ENCODE results near the gene DIAPH2.

DIAPH2 gene

DNA sequence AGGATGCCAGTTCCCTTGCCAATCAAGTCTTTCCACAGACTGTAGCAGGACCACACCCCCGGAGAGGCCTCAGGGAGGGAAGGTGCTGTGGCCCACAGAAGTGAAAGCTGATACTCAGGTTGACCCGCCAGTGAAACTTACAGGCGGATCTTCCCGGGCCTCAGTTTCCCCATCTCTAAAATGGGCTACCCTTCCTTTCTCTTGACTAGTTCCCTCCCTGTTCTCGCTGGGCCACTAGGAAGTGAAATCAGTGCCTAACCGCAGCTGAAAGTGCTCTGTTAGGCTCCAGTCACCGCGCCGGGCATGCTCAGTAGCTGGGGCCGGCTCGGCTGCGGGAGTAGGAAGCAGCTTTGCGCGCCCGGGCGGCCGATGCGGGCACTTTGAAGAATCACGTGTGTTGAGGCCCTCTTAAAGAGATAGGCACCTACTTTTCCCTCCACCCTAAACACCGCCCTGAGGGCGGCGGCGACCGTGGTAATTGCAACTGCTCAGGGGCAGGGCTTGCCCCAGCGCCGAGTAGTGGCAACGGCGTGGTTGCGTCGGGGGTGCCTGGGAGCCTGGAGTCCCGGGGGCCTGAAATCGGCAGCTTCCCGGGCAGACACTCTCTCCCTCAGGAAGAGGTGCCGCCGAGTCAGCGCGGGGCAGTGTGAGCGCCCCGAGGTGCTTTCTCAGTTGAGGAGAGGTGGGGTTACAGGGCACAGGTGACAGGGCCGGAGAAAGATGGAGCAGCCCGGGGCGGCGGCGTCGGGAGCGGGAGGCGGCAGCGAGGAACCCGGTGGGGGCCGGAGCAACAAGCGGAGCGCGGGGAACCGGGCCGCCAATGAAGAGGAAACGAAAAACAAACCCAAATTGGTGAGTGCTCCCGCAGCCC, at the start of gene DIAPH2:
Gene DIAPH2, plus strand, starts transcription at position 504 of the 871 bp plus-strand sequence.
- DNase-seq: peak; percentile 1

DNA sequence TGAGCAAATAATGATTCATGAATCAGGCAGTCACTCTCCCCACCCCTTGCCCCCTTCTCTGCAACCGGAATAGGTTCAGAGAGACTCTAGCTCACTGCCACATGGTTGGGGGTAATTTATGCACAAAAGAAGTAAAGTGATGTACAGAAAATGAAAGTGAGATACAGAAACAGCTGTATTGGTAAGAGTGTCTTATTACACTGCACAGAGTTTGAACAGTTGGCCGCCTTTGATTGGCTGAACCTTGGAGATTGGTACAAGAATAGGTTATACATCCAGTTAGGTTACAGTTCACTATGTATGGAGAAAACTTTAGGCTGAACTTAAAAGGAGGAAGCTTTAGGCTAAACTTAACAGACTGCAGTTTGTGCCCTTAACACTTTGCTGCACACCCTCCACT, 34.6 kb upstream of the DIAPH2 start:
- no peak for DNase-seq

- DNase-seq: no peak
These were observed 28.6 kb upstream of the DIAPH2 start for GRCh38 chrX:96655947-96656623.

GRCh38 chrX:96682516-96682915, 2.1 kb upstream of the DIAPH2 start:
- DNase-seq: no peak

- DNase-seq: peak; percentile 4
These were observed 674 bp upstream of the DIAPH2 start for GRCh38 chrX:96683997-96684338.

DNA sequence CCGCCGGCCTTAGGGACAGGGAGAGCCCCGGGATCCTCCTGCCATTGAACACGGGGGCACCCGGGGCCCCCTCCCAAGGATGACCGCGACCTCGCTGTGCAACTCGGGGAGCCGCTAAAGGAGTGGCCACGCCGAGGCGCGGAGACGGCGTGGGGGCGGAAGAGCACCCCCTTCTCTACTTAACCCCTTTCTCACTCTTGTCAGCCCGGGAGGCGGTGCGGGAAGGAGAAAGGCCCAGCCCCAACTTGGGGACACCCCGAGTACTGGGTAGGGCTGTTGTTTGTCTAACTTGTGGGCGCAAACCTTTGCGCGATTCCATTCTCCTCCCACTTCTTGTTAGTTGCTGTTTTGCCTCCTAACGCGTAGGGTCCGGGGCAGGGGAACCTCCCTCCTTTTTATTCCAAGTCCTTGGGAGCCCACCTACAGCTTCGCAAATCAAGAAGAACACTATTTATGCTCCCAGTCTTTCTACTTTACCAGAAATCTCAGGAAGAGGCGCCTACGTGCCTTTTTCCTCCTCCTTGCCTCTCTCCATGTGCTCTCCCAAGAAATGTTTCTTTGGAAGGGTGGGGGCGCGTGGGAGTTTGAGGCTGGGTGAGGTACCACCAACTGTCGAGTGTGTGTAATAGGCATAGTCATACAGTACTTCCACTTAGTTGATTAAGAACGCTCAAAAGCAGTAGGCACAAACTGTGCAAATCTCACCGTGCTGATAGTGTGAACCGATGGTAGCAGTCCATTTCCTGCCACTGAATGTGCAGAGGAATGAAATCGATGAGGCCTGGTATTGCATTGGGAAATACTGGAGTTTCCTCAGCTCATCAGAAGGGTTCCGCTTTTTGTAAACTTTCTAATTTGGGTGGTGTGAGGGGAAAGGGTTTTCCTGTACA, 813 bp downstream of the DIAPH2 start:
- DNase-seq: no peak

DNA sequence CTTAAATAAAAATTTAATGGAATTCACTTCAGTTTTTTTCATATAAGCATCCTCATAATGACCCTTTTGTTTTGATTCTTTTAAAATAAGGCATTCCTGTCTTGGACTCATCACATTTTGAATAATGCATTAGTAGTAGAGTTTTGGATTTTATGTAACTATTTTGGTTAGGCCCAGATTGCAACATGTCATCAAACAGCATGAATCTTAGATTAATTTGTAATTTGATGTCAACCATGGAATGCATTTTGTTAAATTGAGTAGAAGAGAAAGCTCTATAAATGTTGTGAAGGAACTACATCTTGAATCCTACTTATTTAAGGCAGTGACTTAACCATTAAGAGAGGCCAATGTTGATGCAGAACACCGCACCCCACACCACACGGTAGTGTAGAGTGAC, 3.1 kb downstream of the DIAPH2 start:
- DNase-seq: no peak

DNA sequence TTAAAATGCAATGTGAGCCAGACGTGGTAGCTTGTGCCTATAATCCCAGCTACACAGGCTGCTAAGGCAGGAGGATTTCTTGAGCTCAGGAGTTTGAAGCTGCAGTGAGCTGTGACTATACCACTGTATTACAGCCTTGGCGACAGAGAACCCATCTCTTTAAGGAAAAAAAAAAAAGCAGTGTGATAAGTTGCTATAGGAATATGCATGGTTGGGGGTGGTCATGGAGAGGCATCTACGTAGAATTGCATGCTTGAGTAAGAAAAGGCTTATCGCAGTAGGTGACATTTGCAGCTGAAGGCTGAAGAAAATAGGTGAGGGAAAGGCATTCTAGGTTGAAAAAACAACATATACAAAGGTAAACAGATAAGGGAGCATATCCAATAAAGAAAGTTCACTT, 4.1 kb downstream of the DIAPH2 start:
- no peak for DNase-seq

GRCh38 chrX:96689991-96690390, 5.3 kb downstream of the DIAPH2 start:
- DNase-seq: no peak

DNA sequence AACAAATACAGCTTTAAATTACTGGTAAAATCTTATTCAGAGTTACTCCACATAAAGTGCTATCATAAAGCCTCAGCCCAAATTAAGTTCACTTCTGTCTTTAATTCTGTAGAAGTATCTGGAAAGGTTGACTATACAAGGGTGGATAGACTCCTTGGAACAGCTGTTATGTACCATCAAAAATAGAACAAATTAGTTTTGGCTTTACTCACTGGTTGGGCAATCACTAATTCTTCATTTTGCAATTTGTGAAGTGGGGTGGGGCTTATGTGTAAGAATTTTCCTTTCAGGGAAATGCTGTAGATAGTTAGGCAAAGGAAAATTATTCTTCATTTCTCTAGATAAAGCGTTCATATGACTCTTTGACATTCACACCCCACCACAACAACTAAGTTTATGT, 7.8 kb downstream of the DIAPH2 start:
- no peak for DNase-seq

GRCh38 chrX:96692890-96693289, 8.2 kb downstream of the DIAPH2 start:
- no peak for DNase-seq

- no peak for DNase-seq
These were observed 8.8 kb downstream of the DIAPH2 start for GRCh38 chrX:96693407-96693806.

DNA sequence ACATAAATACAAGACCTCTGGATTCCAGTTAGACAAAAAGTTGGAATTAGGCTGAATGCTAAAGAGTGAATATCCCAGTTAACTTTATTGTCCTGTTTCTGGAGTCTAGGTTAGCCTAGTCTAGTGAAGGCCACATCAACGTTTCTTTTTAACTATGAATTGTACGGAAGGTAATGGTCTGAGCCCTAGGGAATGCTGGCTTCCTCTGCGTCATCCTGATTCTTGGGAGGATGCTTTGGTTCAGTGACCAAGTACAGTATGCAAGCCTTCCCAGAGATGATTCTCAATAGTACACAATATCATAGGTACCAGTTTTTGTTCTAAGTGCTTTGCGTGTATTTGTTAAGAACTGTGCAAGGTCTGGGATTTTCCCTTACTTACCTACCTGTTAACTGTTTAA, 11.8 kb downstream of the DIAPH2 start:
- no peak for DNase-seq

- no peak for DNase-seq
These were observed 16.0 kb downstream of the DIAPH2 start for GRCh38 chrX:96700625-96701024.

- no peak for DNase-seq
These were observed 18.7 kb downstream of the DIAPH2 start for GRCh38 chrX:96703379-96703778.

- no peak for DNase-seq
These were observed 19.2 kb downstream of the DIAPH2 start for GRCh38 chrX:96703816-96704215.

GRCh38 chrX:96704629-96705028, 20.0 kb downstream of the DIAPH2 start:
- DNase-seq: no peak

DNA sequence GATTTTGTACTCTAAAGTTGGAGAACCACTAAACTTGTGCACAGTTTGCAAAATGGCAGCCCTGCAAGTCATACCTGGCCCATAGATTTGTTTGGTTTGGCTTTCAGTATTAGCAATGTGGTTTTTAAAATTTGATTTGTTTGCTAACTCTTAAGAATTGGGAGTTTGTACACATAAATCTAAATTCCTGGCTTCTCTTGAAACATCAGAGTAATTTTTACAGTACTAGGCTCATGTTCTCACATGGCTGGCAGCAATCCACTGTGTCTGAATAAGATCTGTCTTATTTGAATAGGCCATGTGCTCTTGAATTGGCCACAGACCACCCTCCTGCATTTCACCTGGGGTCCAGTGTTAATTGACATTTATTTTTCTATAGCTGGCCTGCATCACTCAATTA, 21.3 kb downstream of the DIAPH2 start:
- DNase-seq: no peak

DNA sequence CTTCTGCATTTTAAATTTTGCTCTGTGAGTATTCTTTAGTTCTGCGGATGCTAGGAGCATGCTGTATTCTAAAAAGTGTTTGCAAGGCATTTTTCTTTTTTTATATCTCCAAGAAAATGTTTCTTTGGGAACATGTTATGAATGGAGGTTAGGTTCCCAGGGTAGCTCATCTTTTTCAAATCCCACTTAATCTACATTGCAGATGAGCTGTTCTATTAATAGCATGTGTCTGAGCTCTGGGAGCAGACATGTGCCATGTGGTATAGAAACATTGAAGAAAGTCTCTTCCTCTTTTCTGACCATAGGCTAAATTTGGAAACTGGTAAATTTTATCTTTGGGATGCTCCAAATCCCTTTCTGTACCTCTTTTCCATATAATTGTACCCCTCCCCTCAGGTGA, 23.2 kb downstream of the DIAPH2 start:
- no peak for DNase-seq

DNA sequence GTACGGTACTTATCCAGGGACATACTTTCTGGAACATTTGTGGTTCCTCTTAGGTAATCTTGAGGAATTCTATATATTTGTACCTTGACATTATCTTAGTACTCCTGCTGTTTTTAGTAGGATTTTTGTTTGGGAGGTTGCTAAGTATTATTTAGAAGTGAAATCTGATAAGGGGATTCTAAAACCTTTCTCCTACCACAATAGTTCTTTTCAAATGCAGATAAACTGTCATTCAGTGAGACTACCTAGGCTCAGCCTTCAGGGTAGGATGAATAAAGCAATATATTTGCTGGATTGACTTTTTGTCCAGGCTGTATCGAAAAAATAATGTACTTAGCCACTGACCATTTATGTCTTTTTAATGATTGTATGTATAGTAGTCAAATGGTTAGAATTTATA, 25.4 kb downstream of the DIAPH2 start:
- no peak for DNase-seq

- peak; percentile 75 for DNase-seq
These were observed 28.7 kb downstream of the DIAPH2 start for GRCh38 chrX:96713303-96713702.

GRCh38 chrX:96714393-96714792, 29.8 kb downstream of the DIAPH2 start:
- peak; percentile 29 for DNase-seq

GRCh38 chrX:96715481-96715880, 30.8 kb downstream of the DIAPH2 start:
- DNase-seq: no peak
